Kidney capillary endothelial cell (primary cell): ENCODE results near the gene COPE.
A peak's percentile ranks its signal among the peaks of the same experiment; 100 is the strongest.

Experiments used
- DNase-seq: peaks from one replicate; pipeline ENCODE4 v3.0.0-alpha.2; 2018; ENCODE audit warnings: low spot score

Gene COPE

DNA sequence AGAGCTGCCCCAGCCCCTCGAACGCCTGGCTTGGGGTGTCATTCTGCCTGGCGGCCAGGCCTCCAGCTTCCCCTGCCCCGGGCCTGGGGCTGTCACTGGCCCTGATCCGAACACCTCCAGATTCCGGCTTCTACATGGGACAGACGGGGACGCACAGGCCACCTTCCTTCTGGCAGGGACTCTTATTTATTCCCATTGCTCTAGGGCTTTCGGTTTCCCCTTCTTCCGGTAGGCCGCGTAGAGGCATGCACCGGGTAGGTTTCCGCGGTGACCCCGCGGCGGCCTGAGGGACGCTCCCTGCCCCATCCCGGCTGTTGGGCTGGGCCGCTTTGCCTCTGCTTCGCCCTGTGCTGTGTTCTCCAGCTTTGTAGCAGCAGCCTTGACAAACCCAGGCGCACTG, 51.4 kb downstream of the COPE start:
- no peak for DNase-seq

DNA sequence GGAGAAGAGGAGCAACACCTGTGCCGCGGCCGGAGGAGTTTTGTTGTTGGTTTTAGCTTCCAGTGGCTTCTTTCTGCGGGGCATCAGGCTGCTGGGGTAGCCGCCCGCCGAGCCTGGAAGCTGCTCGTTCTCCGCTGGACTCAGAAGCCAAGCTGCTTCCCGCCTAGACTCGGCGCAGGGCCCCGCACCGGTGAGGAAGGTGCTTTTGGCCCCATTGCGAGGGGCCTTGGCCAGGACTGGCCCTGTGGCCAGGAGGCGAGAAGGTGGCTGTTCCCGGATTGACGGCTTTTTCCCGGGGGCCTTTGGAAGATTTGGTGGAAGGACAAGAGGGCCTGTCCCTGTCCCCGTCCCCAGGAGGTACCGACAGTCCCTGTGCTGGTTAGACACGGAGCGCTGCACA, 52.0 kb downstream of the COPE start:
- no peak for DNase-seq

DNA sequence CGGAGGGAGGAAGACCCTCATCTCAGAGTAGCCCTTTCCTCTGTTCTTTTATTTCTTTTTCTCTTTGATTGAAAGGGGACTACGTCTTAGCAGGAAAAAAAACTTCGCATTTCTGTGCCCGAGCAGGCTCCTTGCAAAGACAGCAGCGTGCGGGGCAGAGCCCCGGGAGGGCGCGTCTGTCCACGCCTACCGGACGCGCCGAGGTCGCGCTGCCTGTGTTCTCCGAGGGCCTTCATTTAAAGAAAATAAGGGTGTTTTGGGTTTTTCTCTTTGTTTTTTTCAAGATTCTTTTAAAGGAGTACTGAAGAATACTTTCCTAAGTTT, 52.4 kb downstream of the COPE start:
- DNase-seq: no peak

DNA sequence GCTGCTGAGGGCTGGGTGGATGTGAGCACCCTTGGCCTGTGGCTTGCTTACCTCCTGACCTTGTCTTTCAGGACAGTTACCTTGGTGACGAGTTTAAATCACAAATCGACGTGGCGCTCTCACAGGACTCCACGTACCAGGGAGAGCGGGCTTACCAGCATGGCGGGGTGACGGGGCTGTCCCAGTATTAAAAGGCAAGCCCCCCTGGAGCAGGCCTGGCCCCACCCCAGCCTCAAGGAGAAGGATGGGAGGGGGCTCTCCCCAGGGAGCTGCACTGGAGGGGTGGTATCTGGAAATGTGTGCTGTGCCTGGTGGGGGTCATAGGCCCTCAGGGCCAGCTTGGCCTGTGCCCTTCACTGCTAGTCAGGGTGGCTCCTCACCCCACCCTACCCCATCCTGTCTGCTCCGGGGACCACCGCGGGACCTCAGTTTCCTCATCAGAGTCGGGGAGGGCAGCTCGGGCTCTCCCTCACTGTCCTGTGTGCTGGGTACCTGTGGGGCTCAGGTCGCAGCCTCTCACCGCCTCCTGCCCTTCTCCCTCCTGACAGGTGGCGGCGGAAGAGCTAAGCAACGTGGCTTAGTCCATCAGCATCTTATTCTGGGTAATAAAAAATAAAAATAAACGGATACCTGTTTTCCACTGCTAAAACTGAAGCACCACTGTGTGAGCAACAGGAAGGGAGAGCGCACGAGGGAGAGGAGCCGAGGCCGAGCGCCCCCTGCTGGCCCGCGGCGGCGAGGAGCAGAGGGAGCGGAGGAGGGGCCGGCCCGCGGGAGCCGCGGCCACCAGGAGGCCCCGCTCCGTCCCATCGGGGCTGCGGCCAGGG, 53.0 kb downstream of the COPE start:
- peak; percentile 68 for DNase-seq

DNA sequence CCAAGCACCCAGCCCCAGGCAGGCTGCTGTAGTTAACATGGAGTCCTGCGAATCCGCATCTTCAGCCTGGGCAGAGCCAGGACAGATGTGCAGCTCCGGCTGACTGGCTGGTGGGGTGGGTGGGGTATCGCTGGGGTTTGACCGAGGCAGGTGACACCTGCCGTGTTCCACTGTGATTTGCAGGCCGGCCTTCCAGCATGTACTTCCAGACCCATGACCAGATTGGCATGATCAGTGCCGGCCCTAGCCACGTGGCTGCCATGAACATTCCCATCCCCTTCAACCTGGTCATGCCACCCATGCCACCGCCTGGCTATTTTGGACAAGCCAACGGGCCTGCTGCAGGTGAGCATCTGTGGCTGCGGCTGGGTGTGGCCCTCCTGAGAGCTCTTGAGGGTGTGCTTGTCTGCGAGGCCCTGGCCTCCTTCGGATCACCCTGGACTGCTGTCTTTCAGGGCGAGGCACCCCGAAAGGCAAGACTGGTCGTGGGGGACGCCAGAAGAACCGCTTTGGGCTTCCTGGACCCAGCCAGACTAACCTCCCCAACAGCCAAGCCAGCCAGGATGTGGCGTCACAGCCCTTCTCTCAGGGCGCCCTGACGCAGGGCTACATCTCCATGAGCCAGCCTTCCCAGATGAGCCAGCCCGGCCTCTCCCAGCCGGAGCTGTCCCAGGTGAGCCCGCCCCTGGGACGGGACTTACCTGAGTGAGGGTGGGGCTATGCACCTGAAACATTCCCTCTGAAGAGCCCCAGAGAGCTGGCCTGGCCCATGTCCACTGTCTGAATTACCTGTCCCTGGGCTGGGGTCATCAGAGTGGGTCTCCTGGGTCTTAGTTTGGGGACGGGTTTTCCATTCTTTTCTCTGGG, 53.8 kb downstream of the COPE start:
- no peak for DNase-seq

DNA sequence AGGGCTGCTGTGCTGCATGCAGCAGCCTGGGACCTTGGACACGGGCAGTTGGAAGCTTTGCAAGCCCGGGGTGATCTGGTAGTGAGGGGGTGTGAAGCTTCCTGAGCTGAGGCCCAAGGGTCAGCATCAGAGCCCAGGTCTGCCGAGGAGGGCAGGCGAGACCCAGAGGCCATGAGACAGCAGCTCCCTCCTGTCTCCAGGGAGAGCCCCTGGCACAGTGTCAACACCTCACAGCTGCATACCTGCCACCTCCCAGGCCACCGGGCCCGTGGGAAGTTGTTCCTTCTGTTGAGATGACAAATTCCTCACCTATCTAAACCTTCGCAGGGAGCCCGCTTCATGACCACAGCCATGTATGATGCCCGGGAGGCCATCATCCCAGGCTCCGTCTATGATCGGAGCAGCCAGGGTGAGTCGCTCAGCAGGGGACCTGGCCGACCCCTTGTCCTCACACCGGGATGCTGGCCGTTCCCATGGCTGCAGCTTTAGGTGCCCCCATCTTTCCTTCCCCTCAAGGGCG, 55.3 kb downstream of the COPE start:
- no peak for DNase-seq

DNA sequence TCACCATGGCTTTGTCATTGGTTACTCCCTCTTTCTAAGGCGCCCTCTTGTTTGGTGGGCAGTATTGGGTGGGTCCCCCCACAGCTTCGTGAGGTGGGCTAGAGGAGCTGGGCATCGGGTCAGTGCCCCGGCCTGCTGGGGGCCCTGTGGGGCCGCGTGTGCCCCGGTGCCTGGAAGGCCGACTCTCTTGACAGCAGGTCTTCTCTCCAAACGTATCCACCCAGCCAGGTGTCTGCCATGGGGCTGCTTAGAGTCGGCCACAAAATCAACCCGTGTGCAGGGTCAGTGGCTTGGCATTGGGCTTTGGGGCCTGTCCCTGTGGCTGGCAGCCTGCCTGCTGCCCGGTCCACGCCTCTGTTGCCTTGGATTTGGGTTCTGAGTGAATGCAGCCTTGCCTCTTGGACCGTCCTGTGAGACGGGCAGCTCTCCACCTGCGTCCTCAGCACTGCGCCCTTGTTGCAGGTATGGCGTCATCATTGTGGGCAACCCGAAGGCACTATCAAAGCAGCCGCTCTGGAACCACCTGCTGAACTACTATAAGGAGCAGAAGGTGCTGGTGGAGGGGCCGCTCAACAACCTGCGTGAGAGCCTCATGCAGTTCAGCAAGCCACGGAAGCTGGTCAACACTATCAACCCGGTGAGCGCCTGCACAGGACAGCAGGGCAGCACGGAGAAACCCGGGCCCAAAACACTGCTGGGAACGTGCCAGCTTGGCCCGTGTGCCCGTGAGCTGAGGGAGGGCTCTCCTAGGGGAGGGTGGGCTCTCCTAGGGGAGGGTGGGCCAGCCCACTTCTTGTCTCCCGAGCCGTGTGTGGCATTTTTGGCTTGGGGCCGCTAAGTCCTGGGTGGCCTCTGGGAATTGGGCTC, 56.0 kb downstream of the COPE start:
- DNase-seq: no peak

DNA sequence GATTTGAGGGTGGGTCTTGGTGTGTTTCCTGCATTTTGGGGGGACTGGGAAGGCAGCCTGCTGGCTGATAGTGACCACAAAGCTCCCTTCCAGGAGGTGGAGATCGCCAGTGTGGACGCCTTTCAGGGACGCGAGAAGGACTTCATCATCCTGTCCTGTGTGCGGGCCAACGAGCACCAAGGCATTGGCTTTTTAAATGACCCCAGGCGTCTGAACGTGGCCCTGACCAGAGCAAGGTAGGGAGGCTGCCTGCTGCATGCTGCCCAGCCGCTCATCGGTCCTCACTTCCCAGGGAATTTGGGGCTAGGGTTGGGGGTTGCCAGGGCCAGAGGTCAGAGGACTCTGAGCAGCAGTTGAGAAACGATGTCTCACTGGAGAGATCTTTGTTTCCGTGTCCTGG, 57.3 kb downstream of the COPE start:
- no peak for DNase-seq

DNA sequence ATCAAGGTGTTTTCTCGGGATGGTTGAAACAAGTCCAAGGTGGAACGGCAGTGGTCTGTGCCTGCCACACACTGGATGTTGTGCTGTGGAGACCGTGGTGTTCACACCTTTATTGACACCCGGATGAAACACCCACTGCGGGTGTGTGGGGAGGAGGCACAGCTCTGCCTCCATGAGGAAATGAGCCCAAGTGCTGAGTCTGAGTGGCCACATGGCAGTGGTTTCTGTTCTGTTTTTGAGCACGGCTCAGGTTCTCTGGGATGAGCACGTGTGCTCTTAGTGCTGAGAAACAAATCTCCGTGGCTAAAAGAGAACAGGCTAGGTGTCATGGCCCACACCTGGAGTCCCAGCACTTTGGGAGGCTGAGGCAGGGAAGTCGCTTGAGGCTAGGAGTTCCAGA, 58.0 kb downstream of the COPE start:
- no peak for DNase-seq

DNA sequence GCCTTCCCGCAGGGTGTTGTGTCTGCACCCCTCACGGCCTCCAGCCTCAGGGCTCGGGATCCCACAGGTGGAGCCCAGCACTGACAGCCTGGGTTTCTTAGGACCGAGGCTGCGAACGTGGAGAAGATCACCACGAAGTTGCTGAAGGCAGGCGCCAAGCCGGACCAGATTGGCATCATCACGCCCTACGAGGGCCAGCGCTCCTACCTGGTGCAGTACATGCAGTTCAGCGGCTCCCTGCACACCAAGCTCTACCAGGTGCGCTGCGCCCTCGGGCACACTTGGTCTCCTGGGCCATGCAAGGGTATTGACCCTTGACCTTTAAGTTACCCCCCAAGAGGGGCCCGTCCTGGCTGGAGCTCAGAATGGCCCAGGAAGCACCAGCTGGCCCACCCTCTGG, 58.5 kb downstream of the COPE start:
- no peak for DNase-seq

DNA sequence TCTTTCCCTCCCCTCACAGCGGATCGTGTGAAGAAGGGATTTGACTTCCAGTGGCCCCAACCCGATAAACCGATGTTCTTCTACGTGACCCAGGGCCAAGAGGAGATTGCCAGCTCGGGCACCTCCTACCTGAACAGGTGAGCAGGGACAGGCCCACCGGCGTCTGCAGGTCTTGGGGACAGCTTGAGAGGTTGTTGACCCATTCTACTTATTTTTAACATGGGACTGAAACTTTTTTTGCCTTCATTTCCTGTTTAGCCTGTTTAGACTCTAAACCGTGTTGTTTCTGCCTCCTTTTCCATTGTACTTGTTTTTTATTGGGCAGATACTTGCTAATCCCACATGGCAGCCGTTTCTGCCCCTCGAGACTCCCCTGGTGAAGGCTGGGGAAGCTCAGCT, 58.9 kb downstream of the COPE start:
- no peak for DNase-seq

DNA sequence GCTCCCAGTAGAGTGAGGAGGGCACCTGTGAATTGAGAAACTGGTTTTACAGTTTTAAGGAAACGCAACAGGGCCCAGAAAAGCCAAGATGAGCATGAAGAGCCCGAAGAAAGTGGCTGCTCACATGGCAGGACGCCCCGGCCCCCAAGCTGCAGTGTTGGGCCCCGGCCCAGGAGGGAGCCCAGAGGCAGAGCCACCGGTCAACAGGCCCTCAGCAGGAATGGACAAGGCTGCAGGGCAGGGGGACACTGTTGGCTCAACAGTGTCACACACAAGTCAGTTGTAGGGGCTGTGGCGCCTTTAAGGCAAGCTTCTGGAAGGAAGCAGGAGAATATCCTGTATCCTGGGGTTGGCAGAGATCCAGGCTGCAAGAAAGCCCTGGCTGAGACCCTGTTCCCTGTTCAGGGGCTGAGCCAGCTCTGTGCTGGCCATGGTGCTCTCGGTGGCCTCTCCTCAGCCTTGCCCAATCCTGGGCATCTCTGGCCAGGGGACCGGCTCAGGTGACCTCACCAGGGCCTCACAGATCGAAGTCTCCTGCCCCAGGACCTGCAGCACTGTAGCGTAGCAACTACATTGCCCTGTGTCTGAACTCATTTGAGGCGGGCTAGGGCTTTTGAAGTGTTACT, 59.4 kb downstream of the COPE start:
- DNase-seq: peak; percentile 79

DNA sequence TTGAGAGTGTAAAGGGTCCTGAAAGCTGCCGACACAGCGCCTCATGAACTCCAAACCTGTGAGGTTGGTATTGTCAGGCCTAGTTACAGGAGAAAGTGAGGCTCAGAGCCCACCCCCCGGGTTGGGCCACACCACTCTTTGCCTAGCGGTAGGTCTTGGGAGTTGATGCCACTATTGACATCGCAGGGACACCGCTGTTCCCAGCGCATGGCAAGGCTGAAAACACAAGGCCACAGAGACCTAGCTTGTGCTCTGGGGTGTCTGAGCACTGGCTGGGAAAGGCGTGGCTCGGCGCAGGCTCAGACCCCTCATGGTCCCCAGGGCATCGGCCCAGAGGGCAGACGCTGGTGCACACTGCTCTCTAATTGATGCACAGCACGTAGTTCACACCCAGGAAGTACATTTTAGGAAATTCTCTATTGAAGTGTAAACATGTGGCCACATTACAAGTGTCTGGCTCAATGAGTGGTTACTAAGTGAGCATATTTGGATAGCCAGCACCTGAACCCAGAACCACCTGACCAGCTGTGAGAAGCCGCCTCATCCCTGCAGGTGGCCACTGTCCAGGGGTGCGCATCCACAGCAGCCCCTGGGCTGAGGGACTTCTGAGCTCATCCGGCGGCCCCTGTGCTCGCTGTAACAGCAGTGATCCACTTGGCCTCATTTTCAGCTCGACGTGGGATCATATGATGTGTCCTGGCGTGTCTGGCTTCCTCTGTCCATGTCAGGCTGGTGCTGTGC, 60.1 kb downstream of the COPE start:
- no peak for DNase-seq

DNA sequence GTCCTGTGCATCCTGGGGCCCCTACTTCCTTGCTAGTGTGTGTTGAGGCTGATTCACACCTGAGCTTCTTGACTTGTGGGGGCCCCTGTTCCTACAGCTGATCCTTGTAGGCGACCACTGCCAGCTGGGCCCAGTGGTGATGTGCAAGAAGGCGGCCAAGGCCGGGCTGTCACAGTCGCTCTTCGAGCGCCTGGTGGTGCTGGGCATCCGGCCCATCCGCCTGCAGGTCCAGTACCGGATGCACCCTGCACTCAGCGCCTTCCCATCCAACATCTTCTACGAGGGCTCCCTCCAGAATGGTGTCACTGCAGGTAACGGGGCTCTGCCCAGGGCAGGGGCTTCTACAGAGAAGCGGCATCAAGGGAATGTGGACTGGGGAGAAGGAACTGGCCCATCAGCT, 62.0 kb downstream of the COPE start:
- no peak for DNase-seq

DNA sequence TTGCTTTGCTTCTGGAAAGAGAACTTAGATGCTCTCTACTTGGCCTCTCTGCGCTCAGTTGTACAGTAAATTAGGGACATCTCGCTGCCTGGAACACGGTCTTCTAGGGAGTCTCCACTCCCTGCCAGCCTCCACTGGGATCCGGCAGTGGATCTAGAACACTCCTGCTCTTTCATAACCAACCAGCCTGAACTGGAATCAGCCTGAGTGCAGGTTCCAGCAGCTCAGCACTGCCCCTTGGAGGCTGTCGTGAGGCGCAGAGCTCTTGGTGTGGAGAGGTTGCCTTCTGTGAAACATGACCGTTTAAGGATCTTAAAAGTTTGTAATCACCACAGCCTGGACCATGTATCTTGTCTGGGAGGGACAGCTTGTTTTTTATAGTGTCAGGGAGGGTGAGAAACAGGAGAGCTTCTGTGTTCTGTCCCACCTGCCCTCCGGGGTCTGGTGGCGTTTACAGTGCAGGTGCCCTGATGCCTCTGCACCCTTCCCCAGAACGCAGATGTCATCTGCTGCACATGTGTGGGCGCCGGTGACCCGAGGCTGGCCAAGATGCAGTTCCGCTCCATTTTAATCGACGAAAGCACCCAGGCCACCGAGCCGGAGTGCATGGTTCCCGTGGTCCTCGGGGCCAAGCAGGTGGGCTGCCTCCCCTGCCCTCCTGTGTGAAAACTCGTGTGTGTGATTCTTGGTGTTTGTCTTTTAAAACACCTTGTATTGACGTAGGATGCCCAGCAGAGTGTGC, 62.6 kb downstream of the COPE start:
- no peak for DNase-seq

DNA sequence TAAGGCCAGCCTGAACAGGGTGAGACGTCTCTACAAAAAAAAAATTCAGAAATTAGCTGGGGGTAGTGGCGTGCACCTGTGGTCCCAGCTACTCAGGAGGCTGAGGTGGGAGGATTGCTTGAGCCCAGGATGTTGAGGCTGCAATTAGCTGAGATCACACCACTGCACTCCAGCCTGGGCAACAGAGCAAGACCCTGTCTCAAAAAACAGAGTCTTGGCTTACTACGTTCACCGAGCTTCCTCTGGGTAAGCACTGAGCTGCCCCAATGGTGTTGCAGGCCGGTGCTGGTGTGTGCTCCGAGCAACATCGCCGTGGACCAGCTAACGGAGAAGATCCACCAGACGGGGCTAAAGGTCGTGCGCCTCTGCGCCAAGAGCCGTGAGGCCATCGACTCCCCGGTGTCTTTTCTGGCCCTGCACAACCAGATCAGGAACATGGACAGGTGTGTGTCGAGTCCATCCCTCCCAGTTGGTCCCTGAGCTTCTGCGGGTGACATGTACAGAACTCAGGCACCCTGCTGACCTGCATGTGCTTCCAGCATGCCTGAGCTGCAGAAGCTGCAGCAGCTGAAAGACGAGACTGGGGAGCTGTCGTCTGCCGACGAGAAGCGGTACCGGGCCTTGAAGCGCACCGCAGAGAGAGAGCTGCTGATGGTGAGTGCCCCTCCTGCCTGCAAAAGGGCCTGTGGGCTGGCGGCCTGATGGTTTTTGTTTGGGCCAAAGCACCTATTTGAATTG, 63.4 kb downstream of the COPE start:
- DNase-seq: no peak

DNA sequence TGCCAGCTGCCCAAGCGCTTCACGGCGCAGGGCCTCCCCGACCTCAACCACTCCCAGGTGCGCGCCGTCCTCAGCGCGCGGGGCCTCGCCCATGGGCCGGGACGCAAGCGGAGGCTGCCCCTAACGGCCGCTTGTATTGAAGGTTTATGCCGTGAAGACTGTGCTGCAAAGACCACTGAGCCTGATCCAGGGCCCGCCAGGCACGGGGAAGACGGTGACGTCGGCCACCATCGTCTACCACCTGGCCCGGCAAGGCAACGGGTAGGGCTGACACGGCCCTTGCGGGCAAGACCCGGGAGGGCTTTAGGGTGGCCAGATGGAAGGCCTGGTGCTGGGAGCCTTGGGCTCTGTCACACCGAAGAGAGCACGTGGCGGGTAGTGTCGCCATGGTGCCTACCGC, 64.2 kb downstream of the COPE start:
- no peak for DNase-seq

DNA sequence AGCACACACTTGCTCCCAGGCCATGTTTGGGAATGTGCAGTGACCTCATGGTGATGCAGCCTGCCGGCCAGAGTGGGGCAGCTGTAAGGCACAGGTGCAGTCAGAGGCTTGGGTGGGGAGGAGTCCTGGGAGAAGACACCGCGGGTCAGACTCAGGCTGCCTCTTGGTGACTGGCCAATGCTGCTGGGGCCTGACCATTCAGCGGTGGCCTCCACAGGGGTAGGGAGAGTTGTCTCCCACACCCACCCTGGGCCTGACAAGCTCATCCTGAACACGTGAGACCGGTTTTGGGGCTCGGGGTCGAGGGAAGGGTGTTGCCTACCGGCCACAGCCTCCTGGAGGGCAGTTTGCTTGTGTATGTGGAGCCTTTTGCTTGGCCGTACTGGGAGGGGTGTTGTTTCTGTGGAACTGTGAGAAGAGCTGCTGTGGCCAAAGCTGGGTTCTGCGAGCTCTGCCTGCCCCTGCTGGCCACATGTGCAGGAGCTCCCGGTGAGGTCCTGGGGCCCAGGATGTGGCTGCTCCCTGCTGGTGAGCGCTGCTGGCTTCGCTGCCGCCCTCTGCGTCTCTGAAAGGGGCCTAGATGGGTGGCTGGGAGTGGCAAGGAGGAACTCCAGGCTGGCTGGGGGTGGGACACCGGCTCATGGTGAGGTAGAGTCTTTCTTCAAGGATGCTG, 65.3 kb downstream of the COPE start:
- no peak for DNase-seq

DNA sequence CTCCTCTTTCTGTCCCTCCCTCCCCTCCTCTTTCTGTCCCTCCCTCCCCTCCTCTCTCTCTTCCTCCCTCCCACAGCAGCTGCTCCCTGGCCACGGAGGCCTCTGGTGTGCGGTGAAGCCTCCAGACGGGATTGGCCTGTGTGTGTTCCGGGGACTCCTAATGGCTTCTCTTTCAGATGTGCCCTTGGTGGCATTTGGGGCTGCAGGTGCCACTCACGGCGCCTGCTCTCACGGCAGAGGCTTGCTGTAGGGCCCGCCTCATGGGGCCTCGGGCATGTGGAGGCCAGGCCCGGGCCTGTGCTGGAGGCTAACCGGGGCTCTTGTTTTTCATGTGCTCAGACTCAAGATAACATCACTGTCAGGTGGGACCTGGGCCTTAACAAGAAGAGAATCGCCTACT, 66.5 kb downstream of the COPE start:
- no peak for DNase-seq
